ENCODE results near the gene GNB5.

- TF ChIP-seq, protein P1, sequence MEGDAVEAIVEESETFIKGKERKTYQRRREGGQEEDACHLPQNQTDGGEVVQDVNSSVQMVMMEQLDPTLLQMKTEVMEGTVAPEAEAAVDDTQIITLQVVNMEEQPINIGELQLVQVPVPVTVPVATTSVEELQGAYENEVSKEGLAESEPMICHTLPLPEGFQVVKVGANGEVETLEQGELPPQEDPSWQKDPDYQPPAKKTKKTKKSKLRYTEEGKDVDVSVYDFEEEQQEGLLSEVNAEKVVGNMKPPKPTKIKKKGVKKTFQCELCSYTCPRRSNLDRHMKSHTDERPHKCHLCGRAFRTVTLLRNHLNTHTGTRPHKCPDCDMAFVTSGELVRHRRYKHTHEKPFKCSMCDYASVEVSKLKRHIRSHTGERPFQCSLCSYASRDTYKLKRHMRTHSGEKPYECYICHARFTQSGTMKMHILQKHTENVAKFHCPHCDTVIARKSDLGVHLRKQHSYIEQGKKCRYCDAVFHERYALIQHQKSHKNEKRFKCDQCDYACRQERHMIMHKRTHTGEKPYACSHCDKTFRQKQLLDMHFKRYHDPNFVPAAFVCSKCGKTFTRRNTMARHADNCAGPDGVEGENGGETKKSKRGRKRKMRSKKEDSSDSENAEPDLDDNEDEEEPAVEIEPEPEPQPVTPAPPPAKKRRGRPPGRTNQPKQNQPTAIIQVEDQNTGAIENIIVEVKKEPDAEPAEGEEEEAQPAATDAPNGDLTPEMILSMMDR (IDR thresholded peaks at IDR 0.05; ENCODE audit: low read depth, low read length, poor library complexity, severe bottlenecking) = no peak
- no peak for TF ChIP-seq EZH2phosphoT487 (IDR thresholded peaks at IDR 0.05; ENCODE audit: borderline replicate concordance, low read length)
These were observed 86.6 kb downstream of the GNB5 start for GRCh38 chr15:52104532-52105004.
